Osteocyte (in vitro differentiated cells): ENCODE results near the gene RUBCN. TPM values are rescaled to one million over a fixed set of nuclear protein-coding genes. Genes with fewer than 3 reads are reported as not detected.
A peak's percentile ranks its signal among the peaks of the same experiment; 100 is the strongest.
"Not testable (repeated sequence)": the region's sequence is repeated elsewhere in the genome, so short reads cannot be mapped to it uniquely, and the experiment has no call there.

ENCODE experiments used
- DNase-seq: peaks from one replicate; pipeline ENCODE4 v3.0.0; 2021; ENCODE audit warnings: mixed read lengths; ENCODE audit not compliant: unreplicated experiment; ENCODE audit errors: extremely low spot score
- H3K27ac Mint-ChIP-seq: one replicate; pipeline ENCODE4 v1.8.0; 2021; ENCODE audit warnings: mild to moderate bottlenecking, mixed read lengths; ENCODE audit not compliant: unreplicated experiment
- H3K27me3 Mint-ChIP-seq: one replicate; pipeline ENCODE4 v1.8.0; 2021; ENCODE audit warnings: mixed read lengths; ENCODE audit not compliant: unreplicated experiment
- H3K36me3 Mint-ChIP-seq: one replicate; pipeline ENCODE4 v1.8.0; 2021; ENCODE audit warnings: mixed read lengths; ENCODE audit not compliant: unreplicated experiment
- H3K4me1 Mint-ChIP-seq: one replicate; pipeline ENCODE4 v1.8.0; 2021; ENCODE audit warnings: mixed read lengths; ENCODE audit not compliant: unreplicated experiment
- H3K4me3 Mint-ChIP-seq: one replicate; pipeline ENCODE4 v1.8.0; 2021; ENCODE audit warnings: mild to moderate bottlenecking, moderate library complexity, mixed read lengths; ENCODE audit not compliant: unreplicated experiment
- H3K9me3 Mint-ChIP-seq: one replicate; pipeline ENCODE4 v1.8.0; 2021; ENCODE audit warnings: mixed read lengths; ENCODE audit not compliant: unreplicated experiment
- CTCF ChIP-seq: fragments of 200-600 bp; sonication (generic); IDR thresholded peaks from 2 replicates; pipeline ENCODE4 v1.5.0; 2021; ENCODE audit warnings: antibody characterized with exemption, mild to moderate bottlenecking, moderate library complexity
- total RNA-seq: library from RNA; stranded (reverse); gene quantifications from 2 replicates; pipeline ENCODE4 v1.2.1, GENCODE V29; 2021

The RUBCN gene
- total RNA-seq, 1 donor from 2014 or later: 30.3 TPM

- not testable (repeated sequence) for H3K27ac Mint-ChIP-seq, H3K27me3 Mint-ChIP-seq, DNase-seq, H3K9me3 Mint-ChIP-seq, H3K4me3 Mint-ChIP-seq, H3K36me3 Mint-ChIP-seq, H3K4me1 Mint-ChIP-seq
Measured at GRCh38 chr3:197646294-197646693, 90.4 kb downstream of the RUBCN start.

GRCh38 chr3:197637556-197637955 is 99.1 kb downstream of the RUBCN start:
- not testable (repeated sequence) for DNase-seq, H3K4me3 Mint-ChIP-seq

GRCh38 chr3:197631989-197632388 is 104.7 kb downstream of the RUBCN start:
- H3K9me3 Mint-ChIP-seq, H3K36me3 Mint-ChIP-seq, H3K27me3 Mint-ChIP-seq, DNase-seq, H3K4me3 Mint-ChIP-seq, H3K27ac Mint-ChIP-seq, H3K4me1 Mint-ChIP-seq: not testable (repeated sequence)
- TF ChIP-seq CTCF: peak; percentile 33

More at GRCh38 chr3:197637556-197637955, 99.1 kb downstream of the RUBCN start:
- not testable (repeated sequence) for H3K4me1 Mint-ChIP-seq, H3K27me3 Mint-ChIP-seq, H3K27ac Mint-ChIP-seq
- peaks cover 18% of the 10 kb centered on the region for H3K36me3 Mint-ChIP-seq
- peaks cover 12% of the 10 kb centered on the region for H3K9me3 Mint-ChIP-seq

- not testable (repeated sequence) for H3K27me3 Mint-ChIP-seq, H3K36me3 Mint-ChIP-seq, H3K4me1 Mint-ChIP-seq, H3K4me3 Mint-ChIP-seq, DNase-seq, H3K27ac Mint-ChIP-seq, H3K9me3 Mint-ChIP-seq
Measured at GRCh38 chr3:197630766-197631165, 105.9 kb downstream of the RUBCN start.

GRCh38 chr3:197629286-197629685 is 107.4 kb downstream of the RUBCN start:
- peak overlapping the region; percentile 71 for H3K4me3 Mint-ChIP-seq
- not testable (repeated sequence) for H3K27ac Mint-ChIP-seq, H3K9me3 Mint-ChIP-seq, H3K4me1 Mint-ChIP-seq, H3K36me3 Mint-ChIP-seq, H3K27me3 Mint-ChIP-seq, DNase-seq

GRCh38 chr3:197627772-197628523 is 108.8 kb downstream of the RUBCN start:
- not testable (repeated sequence) for H3K36me3 Mint-ChIP-seq, H3K27me3 Mint-ChIP-seq, H3K9me3 Mint-ChIP-seq
- peak; percentile 99 for DNase-seq
- peak overlapping the region; percentile 31 for H3K27ac Mint-ChIP-seq
- peak overlapping the region; percentile 71 for H3K4me3 Mint-ChIP-seq
- H3K4me1 Mint-ChIP-seq: peaks cover 12% of the 10 kb centered on the region

GRCh38 chr3:197627158-197627771 is 109.4 kb downstream of the RUBCN start:
- H3K36me3 Mint-ChIP-seq, DNase-seq, H3K27ac Mint-ChIP-seq, H3K9me3 Mint-ChIP-seq, H3K27me3 Mint-ChIP-seq: not testable (repeated sequence)
- peak overlapping the region; percentile 73 for H3K4me3 Mint-ChIP-seq
- peaks cover 12% of the 10 kb centered on the region for H3K4me1 Mint-ChIP-seq

- not testable (repeated sequence) for H3K36me3 Mint-ChIP-seq, H3K27me3 Mint-ChIP-seq, H3K27ac Mint-ChIP-seq, DNase-seq, H3K9me3 Mint-ChIP-seq
- peak overlapping the region; percentile 73 for H3K4me3 Mint-ChIP-seq
- H3K4me1 Mint-ChIP-seq: peaks cover 12% of the 10 kb centered on the region
Measured at GRCh38 chr3:197626404-197627157, 110.1 kb downstream of the RUBCN start.

- H3K9me3 Mint-ChIP-seq, DNase-seq, H3K4me3 Mint-ChIP-seq, H3K27ac Mint-ChIP-seq, H3K27me3 Mint-ChIP-seq, H3K4me1 Mint-ChIP-seq: not testable (repeated sequence)
- H3K36me3 Mint-ChIP-seq: peaks cover 24% of the 10 kb centered on the region
Measured at GRCh38 chr3:197621478-197621877, 115.2 kb downstream of the RUBCN start.
